Esophagus squamous epithelium (tissue), 4 donors: Measurements from ENCODE around the gene C11orf24.

Source experiments
- CTCF ChIP-seq, 6 experiments: fragments of 450-650 bp in 4 of 6; fragments of 200-600 bp in 2 of 6; sonication (generic) in 2 of 6; IDR thresholded peaks; one replicate each; pipeline ENCODE4 v1.5.1; 2016 to 2019; ENCODE audit warnings: antibody characterized with exemption in 6 of 6, mild to moderate bottlenecking in 4 of 6, moderate library complexity in 4 of 6
- POLR2A ChIP-seq, 4 donors: fragments of 450-650 bp; IDR thresholded peaks; one replicate each; pipeline ENCODE4 v1.6.1; 2017; ENCODE audit warnings: antibody characterized with exemption in 4 of 4, mild to moderate bottlenecking in 4 of 4, moderate library complexity in 3 of 4

- TF ChIP-seq CTCF (IDR thresholded peaks at IDR 0.05) (no peak), POLR2A (IDR thresholded peaks at IDR 0.05) (no peak)
Observed at GRCh38 chr11:68295271-68295670, 23.5 kb upstream of the C11orf24 start.
